Neutrophil (primary cell): ENCODE data around the gene ZNF296.

ENCODE experiments used
- H3K27ac ChIP-seq: fragments of 200-600 bp; sonication (generic); 2 replicates; pipeline ENCODE4 v1.5.1; 2016; ENCODE audit warnings: mild to moderate bottlenecking, moderate library complexity
- H3K27me3 ChIP-seq: fragments of 200-600 bp; sonication (generic); 2 replicates; pipeline ENCODE4 v1.6.0; 2016; ENCODE audit warnings: mild to moderate bottlenecking
- H3K36me3 ChIP-seq: fragments of 200-600 bp; sonication (generic); 2 replicates; pipeline ENCODE4 v1.5.1; 2017
- H3K4me1 ChIP-seq, 2 experiments: fragments of 200-600 bp in 1 of 2; sonication (generic) in 1 of 2; 1 replicate in 1 of 2; 2 replicates in 1 of 2; pipeline versions ENCODE4 v1.5.1 to v1.6.1; 2013 to 2016; ENCODE audit warnings: low read depth in 1 of 2, low read length in 1 of 2, mild to moderate bottlenecking in 1 of 2, moderate library complexity in 1 of 2; ENCODE audit not compliant: control insufficient read depth in 1 of 2, insufficient read depth in 1 of 2
- H3K4me3 ChIP-seq, 2 experiments: fragments of 200-600 bp in 1 of 2; sonication (generic) in 1 of 2; 1 replicate in 1 of 2; 2 replicates in 1 of 2; pipeline ENCODE4 v1.5.1; 2013 to 2016; ENCODE audit warnings: low read depth in 1 of 2, low read length in 1 of 2, mild to moderate bottlenecking in 1 of 2, moderate library complexity in 1 of 2
- H3K9me3 ChIP-seq: fragments of 200-600 bp; sonication (generic); 2 replicates; pipeline ENCODE4 v1.5.1; 2016
- CTCF ChIP-seq: fragments of 200-600 bp; sonication (generic); IDR thresholded peaks from 2 replicates; pipeline ENCODE4 v1.5.1; 2016; ENCODE audit warnings: antibody characterized with exemption

ZNF296 gene

DNA sequence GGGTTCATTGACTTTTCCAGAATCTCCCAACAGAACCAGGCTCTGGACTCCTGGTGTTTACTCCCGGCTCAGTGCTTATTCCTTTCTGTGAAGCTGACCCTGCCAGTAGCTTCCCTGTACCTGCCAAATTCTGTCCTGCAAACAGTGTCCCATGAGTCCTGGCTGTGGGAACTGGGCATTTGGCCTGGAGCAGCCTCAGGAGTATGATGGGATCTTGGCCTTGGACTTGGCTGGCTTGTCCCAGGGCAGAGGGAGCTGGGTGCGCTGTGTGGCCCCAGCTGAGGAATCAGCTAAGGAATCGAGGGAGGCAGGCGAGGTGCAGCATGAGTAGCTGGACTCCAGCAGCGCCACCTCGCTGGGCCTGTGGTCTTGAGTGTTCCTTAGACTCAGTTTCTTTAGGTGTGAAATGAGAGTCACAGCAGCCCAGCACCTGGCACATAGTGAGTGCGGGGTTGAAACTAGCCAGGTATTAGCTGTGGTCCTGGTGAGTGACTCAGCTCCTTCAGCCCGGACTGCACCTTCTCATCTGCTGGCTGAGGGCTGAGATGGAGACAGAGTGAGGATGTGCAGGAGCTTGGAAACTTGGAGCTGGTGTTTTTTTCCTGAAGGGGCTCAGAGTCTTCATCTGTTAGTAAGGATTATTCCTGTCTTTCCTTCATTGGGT, 27.1 kb downstream of the ZNF296 start:
- no peaks in the 10 kb centered on the region for H3K9me3 ChIP-seq
- H3K27me3 ChIP-seq, result no peaks in the 10 kb centered on the region
- H3K4me3 ChIP-seq, result no peak overlapping the region
- TF ChIP-seq CTCF, result no peak
- peaks cover 21 to 24% of the 10 kb centered on the region in 2 experiments for H3K4me1 ChIP-seq
- H3K36me3 ChIP-seq, result peaks cover 53% of the 10 kb centered on the region
- peak overlapping the region; percentile 89 for H3K27ac ChIP-seq

- H3K4me3 ChIP-seq, result peak overlapping the region; percentile 56 to 62
- TF ChIP-seq CTCF, result peak; percentile 50
- no peaks in the 10 kb centered on the region for H3K9me3 ChIP-seq
- H3K36me3 ChIP-seq, result peaks cover 47% of the 10 kb centered on the region
- H3K27ac ChIP-seq, result peak overlapping the region; percentile 89
- peaks cover 30% of the 10 kb centered on the region in 2 experiments for H3K4me1 ChIP-seq
- H3K27me3 ChIP-seq, result no peaks in the 10 kb centered on the region
Observed at GRCh38 chr19:45047188-45047797, 29.0 kb downstream of the ZNF296 start.

GRCh38 chr19:45046355-45046754, 29.9 kb downstream of the ZNF296 start:
- Histone ChIP-seq H3K27me3 (no peaks in the 10 kb centered on the region), H3K36me3 (peaks cover 51% of the 10 kb centered on the region), H3K4me1 (peaks cover 36 to 38% of the 10 kb centered on the region in 2 experiments), H3K4me3 (no peak overlapping the region), H3K9me3 (no peaks in the 10 kb centered on the region), H3K27ac (peak overlapping the region; percentile 89)
- TF ChIP-seq CTCF, result no peak

DNA sequence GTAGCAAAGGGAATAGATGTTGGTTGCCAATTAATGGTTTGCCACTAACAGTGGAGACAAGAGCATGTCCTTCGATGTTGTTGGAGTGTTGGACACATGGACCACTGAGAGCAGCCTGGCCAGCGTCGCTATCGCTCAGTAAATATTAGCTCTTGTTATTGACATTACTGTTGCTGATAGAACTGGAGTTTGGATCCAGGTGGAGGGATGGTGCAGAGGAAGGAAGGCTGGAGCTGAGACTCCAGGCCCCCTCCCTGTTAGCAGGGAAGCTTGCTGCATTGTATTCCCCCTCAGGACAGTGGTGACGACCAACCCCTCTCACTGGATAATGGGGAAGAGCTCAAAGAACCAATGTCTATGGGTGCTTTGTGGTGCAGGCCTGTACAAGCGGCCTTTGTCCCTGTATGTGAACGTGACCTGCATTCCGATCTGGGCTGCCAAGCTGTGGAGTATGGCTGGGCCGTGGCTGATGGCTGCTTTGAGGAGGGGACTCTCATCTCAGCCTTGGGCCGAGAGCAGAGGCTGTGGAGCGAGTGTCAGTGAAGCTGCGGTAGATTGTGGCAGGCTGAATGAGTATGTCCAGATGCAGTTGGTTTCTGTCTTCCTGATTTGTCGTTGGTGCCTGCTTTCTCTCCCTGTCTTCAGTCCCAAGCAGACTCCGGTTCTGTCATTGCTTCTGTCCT, 30.5 kb downstream of the ZNF296 start:
- no peak for TF ChIP-seq CTCF
- no peaks in the 10 kb centered on the region for H3K9me3 ChIP-seq
- no peak overlapping the region for H3K4me3 ChIP-seq
- peaks cover 56% of the 10 kb centered on the region for H3K36me3 ChIP-seq
- no peaks in the 10 kb centered on the region for H3K27me3 ChIP-seq
- H3K27ac ChIP-seq, result peak overlapping the region; percentile 89
- H3K4me1 ChIP-seq, result peaks cover 41 to 43% of the 10 kb centered on the region in 2 experiments

GRCh38 chr19:45041125-45041524, 35.2 kb downstream of the ZNF296 start:
- Histone ChIP-seq H3K9me3 (no peaks in the 10 kb centered on the region), H3K27me3 (no peaks in the 10 kb centered on the region), H3K36me3 (peaks cover 57% of the 10 kb centered on the region), H3K4me1 (peaks cover 35 to 38% of the 10 kb centered on the region in 2 experiments), H3K27ac (peak overlapping the region; percentile 99), H3K4me3 (peak overlapping the region in 1 of 2 experiments; percentile 95)
- no peak for TF ChIP-seq CTCF
